ENCODE measurements around the gene LTB. TPM values are rescaled to one million over a fixed set of nuclear protein-coding genes. Genes with fewer than 3 reads are reported as not detected.

LTB gene
- total and polyA plus RNA-seq, 9 of the 15 experiments (the other 6 are each of a cell fraction or from before 2014, with no cell fraction given), result 0.07 to 0.51 TPM; not detected in 7

DNA sequence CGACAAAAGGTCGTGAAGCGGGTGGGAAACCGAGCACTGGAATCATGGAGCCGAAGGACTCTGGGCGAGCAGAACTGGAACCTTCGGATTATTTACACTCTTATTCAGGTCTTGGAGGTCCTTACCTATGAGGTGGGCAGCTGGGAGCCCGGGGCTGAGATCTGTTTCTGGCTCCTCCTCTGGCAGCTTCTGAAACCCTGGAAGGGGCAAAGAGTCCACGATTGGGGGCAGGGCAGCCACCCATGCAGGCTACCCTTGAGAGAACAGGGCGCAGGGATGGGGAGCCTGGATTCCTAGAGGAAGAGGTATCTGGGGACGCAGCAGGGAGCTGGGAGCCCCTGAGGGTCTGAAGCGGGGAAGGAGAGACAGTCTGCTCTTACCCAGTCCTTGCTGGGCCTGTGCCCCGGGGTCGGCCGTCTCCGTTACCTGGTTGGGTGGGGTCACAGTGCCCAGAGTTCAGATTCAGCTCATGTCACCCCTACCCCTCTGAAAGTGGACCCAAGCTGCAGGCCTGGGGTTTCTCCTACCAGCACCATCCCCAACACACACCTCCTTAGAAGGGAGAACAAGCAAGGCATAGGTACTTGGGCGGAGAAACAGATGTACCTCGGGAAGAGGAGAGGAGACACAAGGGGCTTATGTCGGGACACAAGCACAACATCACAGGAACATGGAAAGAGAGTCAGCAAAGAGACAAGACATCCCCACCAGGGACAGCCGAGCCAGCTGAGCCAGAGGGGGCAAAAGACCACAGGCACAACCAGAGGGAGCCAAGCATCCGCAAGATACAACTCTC lies 592 bp downstream of the LTB start (continued):
- TF ChIP-seq, protein P1, sequence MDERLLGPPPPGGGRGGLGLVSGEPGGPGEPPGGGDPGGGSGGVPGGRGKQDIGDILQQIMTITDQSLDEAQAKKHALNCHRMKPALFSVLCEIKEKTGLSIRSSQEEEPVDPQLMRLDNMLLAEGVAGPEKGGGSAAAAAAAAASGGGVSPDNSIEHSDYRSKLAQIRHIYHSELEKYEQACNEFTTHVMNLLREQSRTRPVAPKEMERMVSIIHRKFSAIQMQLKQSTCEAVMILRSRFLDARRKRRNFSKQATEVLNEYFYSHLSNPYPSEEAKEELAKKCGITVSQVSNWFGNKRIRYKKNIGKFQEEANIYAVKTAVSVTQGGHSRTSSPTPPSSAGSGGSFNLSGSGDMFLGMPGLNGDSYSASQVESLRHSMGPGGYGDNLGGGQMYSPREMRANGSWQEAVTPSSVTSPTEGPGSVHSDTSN (CRISPR knock-in tag; IDR thresholded peaks at IDR 0.05; ENCODE audit: low read depth), result no peak
- TF ChIP-seq, protein P1 (tag; conservative IDR thresholded peaks at IDR 0.05; ENCODE audit: low read depth), result no peak
- TF ChIP-seq ZNF263 (CRISPR knock-in tag; IDR thresholded peaks at IDR 0.05; ENCODE audit: borderline replicate concordance) (peak; percentile 34; the same call in 1 of the 2 replicates), ZNF717 (CRISPR knock-in tag; IDR thresholded peaks at IDR 0.05) (no peak), CXXC5 (CRISPR knock-in tag; IDR thresholded peaks at IDR 0.05) (no peak), SP2 (IDR thresholded peaks at IDR 0.05; ENCODE audit: extremely low read depth, low read depth, low read length, poor library complexity, severe bottlenecking) (no peak)

All from K562 (cell line).